ENCODE data around the gene LTK. TPM values are rescaled to one million over a fixed set of nuclear protein-coding genes. Genes with fewer than 3 reads are reported as not detected.

Gene LTK
- total RNA-seq, 6 experiments from 2014 or later, result 0.56 to 3.3 (median 1.8) TPM

- WGBS (ENCODE audit: insufficient coverage, low coverage, low lambda C conversion rate, missing lambda C conversion rate), result 71% methylated on average over 7 of the region's 11 CpGs
- ATAC-seq, result peak in 1 of 4 donors; percentile 9
- DNase-seq, result peak in 1 of 3 donors; percentile 33
- Histone ChIP-seq H3K4me1 (no peaks in the 10 kb centered on the region), H3K4me3 (no peak overlapping the region), H3K27me3 (no peaks in the 10 kb centered on the region), H3K36me3 (peaks cover 0 to 18% (median 3%) of the 10 kb centered on the region in 4 donors), H3K27ac (no peak overlapping the region), H3K9me3 (no peaks in the 10 kb centered on the region)
- TF ChIP-seq POLR2A (IDR thresholded peaks at IDR 0.05), result no peak
- TF ChIP-seq, protein P1, sequence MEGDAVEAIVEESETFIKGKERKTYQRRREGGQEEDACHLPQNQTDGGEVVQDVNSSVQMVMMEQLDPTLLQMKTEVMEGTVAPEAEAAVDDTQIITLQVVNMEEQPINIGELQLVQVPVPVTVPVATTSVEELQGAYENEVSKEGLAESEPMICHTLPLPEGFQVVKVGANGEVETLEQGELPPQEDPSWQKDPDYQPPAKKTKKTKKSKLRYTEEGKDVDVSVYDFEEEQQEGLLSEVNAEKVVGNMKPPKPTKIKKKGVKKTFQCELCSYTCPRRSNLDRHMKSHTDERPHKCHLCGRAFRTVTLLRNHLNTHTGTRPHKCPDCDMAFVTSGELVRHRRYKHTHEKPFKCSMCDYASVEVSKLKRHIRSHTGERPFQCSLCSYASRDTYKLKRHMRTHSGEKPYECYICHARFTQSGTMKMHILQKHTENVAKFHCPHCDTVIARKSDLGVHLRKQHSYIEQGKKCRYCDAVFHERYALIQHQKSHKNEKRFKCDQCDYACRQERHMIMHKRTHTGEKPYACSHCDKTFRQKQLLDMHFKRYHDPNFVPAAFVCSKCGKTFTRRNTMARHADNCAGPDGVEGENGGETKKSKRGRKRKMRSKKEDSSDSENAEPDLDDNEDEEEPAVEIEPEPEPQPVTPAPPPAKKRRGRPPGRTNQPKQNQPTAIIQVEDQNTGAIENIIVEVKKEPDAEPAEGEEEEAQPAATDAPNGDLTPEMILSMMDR (IDR thresholded peaks at IDR 0.05), result no peak
- intact Hi-C loops (cut with DNase I), result no loop called here
Observed at GRCh38 chr15:41484937-41485625, 28.5 kb downstream of the LTK start.

- intact Hi-C loops (cut with DNase I), result no loop called here
- peaks cover 0 to 30% (median 11%) of the 10 kb centered on the region in 4 donors for H3K36me3 ChIP-seq
- H3K9me3 ChIP-seq, result no peaks in the 10 kb centered on the region
- H3K27me3 ChIP-seq, result no peaks in the 10 kb centered on the region
- no peak overlapping the region for H3K4me3 ChIP-seq
- ATAC-seq (peak in 1 of 4 donors; percentile 29), DNase-seq (no peak)
- no peak overlapping the region for H3K27ac ChIP-seq
- no peak for TF ChIP-seq POLR2A (IDR thresholded peaks at IDR 0.05)
- TF ChIP-seq, protein P1 (IDR thresholded peaks at IDR 0.05), result no peak
- WGBS (ENCODE audit: insufficient coverage, low coverage, low lambda C conversion rate, missing lambda C conversion rate), result 80% methylated on average over 1 of the region's 2 CpGs
- H3K4me1 ChIP-seq, result no peaks in the 10 kb centered on the region
Observed at GRCh38 chr15:41483519-41483918, 30.1 kb downstream of the LTK start.

DNA sequence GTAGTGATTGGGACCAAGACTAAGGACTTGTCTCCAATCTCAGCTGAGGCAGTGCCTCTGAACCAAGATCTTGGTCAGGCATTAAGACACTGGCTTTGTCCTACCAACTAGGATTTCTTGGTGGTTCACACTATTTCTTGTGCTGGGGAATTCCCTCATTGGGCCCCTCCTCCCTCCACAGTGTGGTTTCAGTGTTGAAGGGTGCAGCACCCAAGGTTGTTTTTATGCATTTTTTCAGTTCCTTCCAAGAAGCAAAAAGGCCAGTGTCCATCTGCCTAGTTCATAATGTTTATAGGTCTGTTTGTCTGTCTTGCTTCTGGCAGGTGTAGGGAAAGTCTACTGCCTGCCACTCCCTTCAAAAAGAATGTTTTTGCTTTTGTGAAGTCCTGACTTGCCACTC lies 30.5 kb downstream of the LTK start:
- Histone ChIP-seq H3K36me3 (peaks cover 0 to 34% (median 13%) of the 10 kb centered on the region in 4 donors), H3K4me1 (no peaks in the 10 kb centered on the region), H3K27ac (no peak overlapping the region), H3K27me3 (no peaks in the 10 kb centered on the region), H3K4me3 (no peak overlapping the region), H3K9me3 (no peaks in the 10 kb centered on the region)
- intact Hi-C loops (cut with DNase I), result no loop called here
- TF ChIP-seq, protein P1 (IDR thresholded peaks at IDR 0.05), result no peak
- no peak for TF ChIP-seq POLR2A (IDR thresholded peaks at IDR 0.05)
- DNase-seq, result no peak
- no peak for ATAC-seq

- Histone ChIP-seq H3K27me3 (no peaks in the 10 kb centered on the region), H3K27ac (no peak overlapping the region), H3K9me3 (no peaks in the 10 kb centered on the region), H3K4me1 (no peaks in the 10 kb centered on the region), H3K4me3 (no peak overlapping the region), H3K36me3 (peaks cover 0 to 41% (median 14%) of the 10 kb centered on the region in 4 donors)
- intact Hi-C loops (cut with DNase I), result no loop called here
- WGBS (ENCODE audit: insufficient coverage, low coverage, low lambda C conversion rate, missing lambda C conversion rate), result 94% methylated on average over 9 of the region's 9 CpGs
- TF ChIP-seq, protein P1 (IDR thresholded peaks at IDR 0.05), result no peak
- TF ChIP-seq POLR2A (IDR thresholded peaks at IDR 0.05), result no peak
- ATAC-seq (no peak), DNase-seq (no peak)
Observed at GRCh38 chr15:41482110-41482877, 31.3 kb downstream of the LTK start.
